B cell (primary cell): ENCODE results near the gene KCTD5.

Experiments
- CTCF ChIP-seq: fragments of 200-600 bp; IDR thresholded peaks from one replicate; pipeline ENCODE4 v1.8.0; 2022; ENCODE audit warnings: antibody characterized with exemption, mild to moderate bottlenecking
- EZH2 ChIP-seq: IDR thresholded peaks from 2 replicates; pipeline ENCODE4 v1.6.1; 2012; ENCODE audit warnings: borderline replicate concordance, low read depth, mild to moderate bottlenecking, moderate library complexity, low read length; ENCODE audit not compliant: insufficient read depth, poor library complexity, severe bottlenecking

- TF ChIP-seq CTCF (no peak), EZH2 (no peak)
These were observed 60.1 kb downstream of the KCTD5 start for GRCh38 chr16:2742323-2743006.
